ENCODE data around the gene TBX5.

GRCh38 chr12:114445401-114446323 lies 39.7 kb upstream of the TBX5 start:
- TF ChIP-seq CTCF (IDR thresholded peaks at IDR 0.05) (no peak), POLR2A (IDR thresholded peaks at IDR 0.05) (no peak), POLR2AphosphoS5 (IDR thresholded peaks at IDR 0.05; ENCODE audit: insufficient read depth in 1 of 2, low read depth in 1 of 2) (no peak)

All from vagina (tissue), 2 donors.